Stimulated activated CD8-positive, alpha-beta memory T cell treated with anti-CD3 and anti-CD28 coated beads, Interleukin-4, amount 100 ng/mL, for 4 hours (primary cell): ENCODE results near the gene CRYBA4.

ENCODE experiments used
- DNase-seq, 2 donors: peaks; one replicate each; pipeline ENCODE4 v3.0.0-alpha.2; 2020; ENCODE audit warnings: low read depth in 2 of 2, low spot score in 1 of 2

Gene CRYBA4

DNA sequence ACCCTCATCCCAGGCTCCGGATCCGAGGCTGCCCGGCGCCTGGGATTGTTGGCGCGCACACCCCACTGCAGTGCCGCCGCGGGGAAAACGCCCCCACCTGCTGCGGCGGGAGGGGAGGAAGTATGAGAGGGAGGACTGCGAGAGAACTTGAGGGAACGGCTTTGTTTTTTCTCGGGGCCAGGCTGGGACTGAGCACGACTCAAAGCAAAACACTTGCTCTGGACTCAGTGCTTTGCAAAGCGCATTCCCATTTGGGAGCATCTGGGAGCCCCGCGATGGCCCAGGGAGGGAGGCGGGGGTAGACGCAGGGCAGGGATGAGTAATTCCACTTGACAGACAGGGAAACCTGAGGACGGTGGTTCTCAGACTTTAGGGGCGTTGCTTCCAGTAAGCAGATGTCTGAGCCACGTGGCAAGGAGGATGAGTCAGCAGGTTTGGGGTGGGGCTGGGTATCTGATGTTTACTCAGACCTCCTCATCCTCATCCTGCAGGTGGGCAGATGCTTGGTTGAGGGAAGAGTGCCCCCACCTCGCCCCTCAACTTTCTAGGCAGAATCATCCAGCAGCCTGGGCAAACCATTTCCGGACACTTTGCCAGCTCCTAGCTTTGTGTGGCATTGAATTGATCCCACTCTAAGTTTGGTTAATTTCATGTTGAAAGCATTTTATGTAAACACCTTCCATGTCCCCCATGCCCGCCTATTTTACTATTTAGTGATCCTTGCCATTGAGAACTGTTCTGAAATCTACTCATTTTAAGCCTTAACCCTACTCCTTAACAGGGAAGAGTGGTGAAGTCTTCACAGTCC lies 37.1 kb downstream of the CRYBA4 start:
- peak; percentile 72 to 73 for DNase-seq

- no peak for DNase-seq
These were observed 38.6 kb downstream of the CRYBA4 start for GRCh38 chr22:26660356-26660755.

DNA sequence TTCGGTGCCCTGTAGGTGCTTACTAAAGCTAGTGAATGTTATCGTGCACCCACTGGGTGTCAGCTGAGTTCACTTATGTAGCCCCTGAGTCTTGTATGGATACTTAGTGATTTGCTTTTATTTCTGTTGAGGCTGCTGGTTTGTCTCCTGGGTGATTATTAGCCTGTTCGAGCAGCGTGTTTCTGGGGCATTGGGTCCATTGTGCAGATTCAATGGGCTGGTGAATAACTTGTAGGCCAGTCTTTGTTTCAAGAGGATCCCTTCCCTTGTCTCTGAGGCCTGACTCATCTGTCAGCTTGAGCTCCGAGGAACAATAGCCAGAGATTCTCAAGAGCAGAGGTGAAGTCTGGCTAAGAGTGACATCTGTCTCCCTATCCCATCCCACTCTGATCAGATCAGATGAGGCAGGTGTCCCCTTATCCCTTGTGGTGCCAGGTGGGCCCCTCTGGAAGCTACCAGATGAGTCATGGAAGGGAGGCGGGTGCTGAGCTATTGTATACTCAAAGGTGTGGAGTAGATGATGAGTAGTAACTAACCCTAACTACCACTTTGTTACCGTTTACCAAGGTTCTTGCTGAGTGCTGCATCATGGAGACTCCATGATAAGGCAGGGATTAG lies 39.3 kb downstream of the CRYBA4 start:
- DNase-seq, result no peak

- no peak for DNase-seq
These were observed 40.4 kb downstream of the CRYBA4 start for GRCh38 chr22:26662160-26662559.

DNA sequence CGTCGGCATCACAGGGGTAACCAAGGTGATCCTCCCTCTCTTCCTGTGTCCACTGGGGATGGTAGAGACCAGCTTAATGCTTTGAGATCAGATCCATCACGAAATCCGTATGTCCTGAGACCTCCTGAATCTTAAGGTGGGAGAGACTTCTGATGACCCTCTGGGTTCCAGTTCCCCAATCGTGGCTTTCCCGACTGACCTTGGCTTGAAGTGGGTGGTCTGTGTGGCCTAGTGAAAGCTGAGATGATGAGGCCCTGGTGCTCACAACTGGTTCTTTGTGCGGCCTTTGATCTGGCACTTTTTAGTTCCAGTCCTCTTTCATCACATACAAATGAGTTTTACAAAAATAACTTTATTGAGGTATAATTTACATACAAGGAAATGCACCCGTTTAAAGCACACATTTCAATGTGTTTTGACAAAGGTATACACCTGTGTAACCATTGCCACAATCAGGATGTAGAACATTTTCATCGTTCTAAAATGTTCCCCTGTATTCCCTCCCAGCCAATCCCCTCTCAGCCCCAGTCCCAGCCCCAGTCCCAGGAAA lies 41.7 kb downstream of the CRYBA4 start:
- no peak for DNase-seq

DNA sequence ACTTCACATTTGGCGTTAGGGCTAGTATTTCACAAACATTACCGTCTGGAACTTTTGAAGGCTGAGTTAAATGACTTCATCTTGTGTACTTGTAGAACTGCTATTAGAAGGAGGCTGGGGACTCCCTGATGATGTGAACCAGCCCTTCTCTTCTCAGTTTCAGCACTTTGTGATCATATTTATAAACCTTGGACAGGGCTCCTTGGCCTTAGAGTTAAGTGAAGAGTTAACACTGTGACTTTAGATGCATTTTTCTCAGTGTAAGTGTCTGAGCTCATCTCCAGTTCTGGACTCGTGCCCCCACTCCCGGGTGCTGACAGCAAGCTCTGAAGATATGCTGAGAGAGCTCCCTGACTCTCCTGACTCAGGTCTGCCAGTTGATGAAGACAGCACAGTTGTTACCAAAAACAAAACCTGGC lies 44.1 kb downstream of the CRYBA4 start:
- no peak for DNase-seq

DNA sequence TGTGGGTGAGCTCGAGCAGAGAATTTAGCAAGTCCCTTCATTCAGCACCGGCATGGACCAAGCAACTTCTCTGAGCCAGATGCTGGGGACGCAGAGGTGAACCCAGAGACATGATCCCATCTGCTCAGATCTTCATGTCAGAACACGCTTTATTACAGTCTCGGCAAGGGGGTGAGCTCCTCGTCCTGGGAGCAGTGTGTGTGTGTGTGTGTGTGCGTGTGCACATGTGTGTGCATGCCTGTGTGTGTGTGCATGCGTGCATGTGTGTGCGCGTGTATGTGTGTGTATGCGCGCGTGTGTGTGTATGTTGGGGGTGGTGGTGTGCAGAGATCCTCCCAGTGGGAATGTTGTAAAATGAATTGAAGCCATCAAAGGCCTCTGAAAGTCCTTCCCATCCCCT lies 45.4 kb downstream of the CRYBA4 start:
- no peak for DNase-seq

DNA sequence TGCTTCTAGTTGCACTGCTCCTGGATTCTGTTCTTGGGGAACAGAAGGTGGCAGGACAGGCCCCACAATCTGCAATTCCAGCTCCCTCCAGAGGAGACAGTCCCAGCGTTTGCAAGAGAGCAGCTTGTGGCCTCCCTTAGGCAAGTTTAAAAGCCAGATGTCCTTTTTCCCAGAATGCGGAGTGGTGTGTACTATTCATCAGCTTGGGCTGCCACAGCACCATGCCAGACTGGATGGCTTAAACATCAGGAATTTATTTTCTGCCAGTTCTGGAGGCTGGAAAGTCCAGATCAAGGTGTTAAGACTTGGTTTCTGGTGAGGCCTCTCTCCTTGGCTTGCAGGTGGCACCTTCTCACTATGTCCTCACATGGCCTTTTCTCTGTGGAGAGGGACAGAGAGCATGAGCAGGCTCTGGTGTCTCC lies 47.3 kb downstream of the CRYBA4 start:
- DNase-seq, result no peak

DNA sequence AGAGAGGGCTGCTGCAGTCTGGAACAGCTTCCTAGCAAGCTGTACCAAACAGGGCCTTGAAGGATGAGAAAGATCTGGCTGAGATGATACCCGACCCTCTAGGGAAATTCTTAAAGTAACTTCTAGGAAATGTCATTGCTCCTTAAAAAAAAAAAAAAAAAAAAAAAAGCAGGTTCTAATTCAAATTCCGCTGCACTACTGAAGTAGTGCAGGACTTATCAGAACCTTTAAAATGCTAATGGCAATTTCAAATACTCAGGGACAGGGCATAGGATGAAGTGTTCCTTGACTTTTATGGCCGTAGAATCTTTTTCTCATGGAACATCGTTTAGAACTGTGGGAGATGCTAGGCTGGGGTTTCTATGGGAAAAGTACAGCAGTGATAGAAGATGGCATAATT lies 48.7 kb downstream of the CRYBA4 start:
- DNase-seq, result no peak

- DNase-seq, result peak in 1 of 2 donors; percentile 53
These were observed 49.7 kb downstream of the CRYBA4 start for GRCh38 chr22:26671317-26672059.

- DNase-seq, result no peak
These were observed 50.3 kb downstream of the CRYBA4 start for GRCh38 chr22:26672060-26672471.

- peak; percentile 80 to 83 for DNase-seq
These were observed 51.1 kb downstream of the CRYBA4 start for GRCh38 chr22:26672590-26673468.

- DNase-seq, result no peak
These were observed 51.7 kb downstream of the CRYBA4 start for GRCh38 chr22:26673486-26673885.

- DNase-seq, result no peak
These were observed 52.7 kb downstream of the CRYBA4 start for GRCh38 chr22:26674211-26675190.

DNA sequence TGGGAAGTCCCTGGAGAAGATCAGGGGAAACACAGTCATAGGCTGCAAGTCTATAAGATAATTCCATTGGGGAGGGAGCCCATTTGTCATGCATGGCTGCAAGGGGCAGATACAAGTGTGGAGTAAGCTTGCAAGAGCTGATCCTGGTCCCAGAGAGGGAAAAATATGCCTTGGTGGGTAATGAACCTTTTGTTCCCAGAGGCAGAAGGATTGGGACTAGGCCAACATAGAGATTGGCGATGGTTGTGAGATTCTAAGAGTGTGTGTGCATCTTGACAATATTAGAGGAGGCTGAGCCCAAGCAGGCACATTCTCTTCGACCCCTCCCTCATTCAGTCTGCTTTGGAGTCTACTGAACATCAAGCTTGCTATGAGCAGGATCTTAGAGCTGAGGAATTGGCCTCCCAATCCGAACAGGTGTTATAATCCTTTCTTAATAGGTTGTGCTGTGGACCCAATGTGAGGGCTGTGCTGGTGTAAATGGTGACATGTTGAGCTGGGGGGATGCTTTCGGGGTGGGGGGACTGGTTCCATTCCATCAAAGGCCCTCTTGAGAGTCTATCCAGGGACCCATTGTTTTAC lies 54.0 kb downstream of the CRYBA4 start:
- DNase-seq, result no peak

- DNase-seq, result no peak
These were observed 55.5 kb downstream of the CRYBA4 start for GRCh38 chr22:26677217-26677616.

DNA sequence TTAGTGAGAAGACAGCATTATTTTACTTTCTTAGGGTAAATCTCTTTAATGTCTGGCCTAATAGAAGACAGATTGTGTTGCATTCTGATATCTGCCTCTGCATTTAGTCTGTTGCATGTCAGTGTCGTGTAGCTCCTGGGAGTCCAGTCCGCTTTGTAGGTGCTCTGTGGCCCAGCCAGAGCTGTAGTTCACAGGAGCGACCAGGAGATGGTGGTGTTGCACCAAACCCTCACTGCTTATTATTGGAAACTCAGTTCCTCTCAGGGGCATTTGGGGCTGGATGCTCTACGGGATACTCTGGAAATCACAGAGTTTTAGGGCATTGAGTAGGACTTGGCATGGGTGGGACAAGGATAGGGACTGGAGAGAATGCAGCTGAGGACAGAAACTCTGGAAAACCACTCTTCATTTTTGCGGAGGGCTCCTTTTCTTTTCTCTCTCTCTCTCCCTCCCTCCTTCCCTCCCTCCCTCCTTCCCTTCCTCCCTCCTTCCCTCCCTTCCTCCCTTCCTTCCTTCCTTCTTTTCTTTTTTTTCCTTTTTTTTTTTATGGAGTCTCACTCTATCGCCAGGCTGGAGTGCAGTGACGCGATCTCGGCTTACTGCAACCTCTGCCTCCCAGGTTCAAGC lies 57.4 kb downstream of the CRYBA4 start:
- no peak for DNase-seq
